Dermis microvascular lymphatic vessel endothelial cell (primary cell): Measurements from ENCODE around the gene MMP28. TPM values are rescaled to one million over a fixed set of nuclear protein-coding genes. Genes with fewer than 3 reads are reported as not detected.

Experiments used
- DNase-seq, 2 donors: peaks; one replicate each; pipeline versions ENCODE4 v3.0.0 to v3.0.0-alpha.2; 2010; ENCODE audit warnings: low read depth in 2 of 2
- total RNA-seq: library from RNA; depleted of rRNA; stranded (reverse); fragments of >200 nt; gene quantifications from 2 replicates; pipeline ENCODE4 v1.2.1, GENCODE V29; 2014

Gene MMP28
- total RNA-seq, 1 donor from 2014 or later = 1.3 TPM

DNA sequence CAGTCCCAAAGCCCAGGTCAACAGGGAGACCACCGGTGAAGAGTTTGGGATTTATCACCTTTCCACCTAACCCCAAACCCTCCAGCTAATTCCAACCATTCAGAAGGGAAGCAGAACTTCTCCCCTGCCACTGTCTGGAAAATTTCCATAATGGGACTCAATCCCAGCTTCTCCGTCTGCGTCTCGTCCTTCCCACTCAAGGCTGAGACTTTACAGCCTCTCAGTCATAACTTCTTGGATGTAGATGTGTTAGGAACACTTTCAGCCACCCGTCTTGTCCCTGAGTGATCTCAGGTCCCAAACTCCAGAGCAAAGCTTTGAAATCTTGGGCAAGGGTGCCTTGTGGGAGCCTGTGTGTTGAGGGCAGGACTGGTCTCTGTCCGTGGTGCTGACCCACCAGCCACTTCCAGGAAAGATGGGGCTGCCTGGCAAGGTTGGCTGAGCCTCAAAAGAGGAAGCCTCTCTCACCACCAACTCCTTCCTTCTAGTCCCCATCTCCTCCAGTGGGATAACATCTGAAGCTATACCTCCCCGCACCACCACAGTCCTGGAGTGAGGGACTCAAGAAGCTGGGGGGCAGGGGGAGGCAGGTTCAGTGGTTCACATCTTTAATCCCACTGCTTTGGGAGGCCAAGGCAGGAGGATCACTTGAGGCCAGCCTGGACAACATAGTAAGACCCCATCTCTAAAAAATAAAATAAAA, 51.7 kb downstream of the MMP28 start:
- peak in 1 of 2 donors; percentile 39 for DNase-seq

DNA sequence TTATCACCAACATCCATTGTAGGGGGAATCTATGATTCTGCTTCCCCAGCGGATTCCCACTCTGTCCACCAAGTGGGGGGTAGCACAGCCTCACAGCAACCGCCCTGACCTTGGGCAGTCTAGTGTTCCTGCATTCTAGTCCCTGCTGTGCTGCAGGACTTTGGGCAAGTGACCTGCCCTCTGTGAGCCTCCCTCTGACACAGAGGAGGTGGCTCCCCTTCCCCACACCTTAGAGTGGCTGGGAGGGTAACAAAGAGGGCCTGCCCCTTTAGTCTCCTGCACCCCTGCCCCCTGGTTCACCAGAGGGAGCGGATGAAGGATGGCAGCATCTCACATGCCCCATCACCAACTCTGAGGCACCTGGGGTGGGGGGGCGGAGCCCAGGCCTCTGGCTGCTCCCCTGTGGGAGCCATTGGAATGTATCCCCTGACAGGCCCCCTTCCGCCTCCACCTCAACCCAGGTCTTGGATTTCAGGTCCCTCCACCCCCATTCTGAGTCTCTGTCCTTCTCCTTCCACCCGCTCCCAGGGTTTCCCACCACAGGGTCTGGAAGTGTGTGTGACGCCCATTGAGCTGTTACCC, 52.5 kb downstream of the MMP28 start:
- no peak for DNase-seq

DNA sequence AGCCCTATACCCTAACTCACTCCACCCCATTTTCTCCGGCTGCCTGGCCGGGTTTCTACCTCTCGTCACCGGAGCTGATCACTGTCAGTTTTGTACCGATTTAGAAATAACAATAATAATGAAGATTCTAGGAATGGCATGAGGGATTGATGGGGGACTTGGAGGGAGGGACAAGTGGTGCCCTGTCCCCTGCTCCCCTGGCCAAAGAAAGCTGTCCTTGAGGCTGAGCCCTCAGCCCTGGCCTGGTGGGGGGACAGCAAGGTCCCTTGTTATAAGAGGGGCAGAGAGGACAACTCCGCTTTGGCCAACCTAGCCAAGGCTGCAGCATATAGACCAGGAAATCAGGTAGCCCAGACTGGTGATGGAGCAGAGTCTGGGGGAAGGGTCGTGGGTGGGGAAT, 52.9 kb downstream of the MMP28 start:
- DNase-seq = no peak

DNA sequence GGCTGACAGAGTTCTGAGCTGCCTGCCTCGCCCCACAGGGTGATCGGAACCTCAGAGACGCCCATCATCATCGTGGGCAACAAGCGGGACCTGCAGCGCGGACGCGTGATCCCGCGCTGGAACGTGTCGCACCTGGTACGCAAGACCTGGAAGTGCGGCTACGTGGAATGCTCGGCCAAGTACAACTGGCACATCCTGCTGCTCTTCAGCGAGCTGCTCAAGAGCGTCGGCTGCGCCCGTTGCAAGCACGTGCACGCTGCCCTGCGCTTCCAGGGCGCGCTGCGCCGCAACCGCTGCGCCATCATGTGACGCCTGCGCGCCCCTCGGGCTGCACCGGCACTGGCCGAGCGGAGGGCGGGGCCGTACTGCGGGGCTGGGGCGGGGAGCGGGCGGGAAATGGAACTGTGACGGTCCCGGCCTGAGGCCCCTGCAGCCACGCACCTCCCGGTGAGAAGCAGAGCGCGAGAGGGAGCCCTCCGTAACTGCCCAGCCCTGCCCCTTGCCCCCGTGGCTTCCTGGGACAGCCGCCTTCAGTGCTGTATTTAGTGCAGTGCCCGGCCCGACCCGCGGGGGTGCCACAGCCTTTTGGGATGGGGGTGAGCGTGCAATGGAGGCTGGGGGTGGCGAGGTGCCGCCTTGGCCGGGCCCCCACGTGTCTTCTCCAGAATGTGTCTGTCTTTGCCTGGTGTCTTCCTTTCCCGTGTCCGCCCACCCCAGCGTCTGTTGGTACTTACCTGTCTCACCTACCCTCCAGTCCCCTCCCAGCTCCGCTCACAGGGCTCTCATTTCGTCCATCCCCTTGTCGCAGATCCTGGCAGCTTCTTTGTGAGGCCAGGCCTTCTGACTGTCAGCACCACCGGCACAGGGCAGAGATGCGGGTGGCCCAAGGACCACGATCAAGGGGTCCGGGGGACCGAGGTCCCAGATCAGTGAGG, 54.2 kb downstream of the MMP28 start:
- no peak for DNase-seq

DNA sequence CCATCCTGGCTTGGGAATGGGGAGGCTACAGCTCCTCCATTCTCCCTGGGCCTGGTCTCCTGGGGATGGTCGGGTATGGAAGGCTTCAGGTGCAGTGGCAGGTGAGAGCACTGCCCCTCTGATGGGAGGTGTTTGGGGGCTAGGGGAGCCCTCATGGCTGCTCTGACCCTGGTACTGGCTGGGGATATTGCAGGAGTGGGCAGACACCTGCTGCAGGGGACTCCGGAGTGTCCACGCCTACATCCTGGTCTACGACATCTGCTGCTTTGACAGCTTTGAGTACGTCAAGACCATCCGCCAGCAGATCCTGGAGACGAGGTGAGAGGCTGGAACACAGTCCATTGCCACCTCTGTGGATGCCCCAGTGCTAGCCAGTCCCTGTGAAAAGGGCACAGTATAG, 55.2 kb downstream of the MMP28 start:
- DNase-seq = no peak

DNA sequence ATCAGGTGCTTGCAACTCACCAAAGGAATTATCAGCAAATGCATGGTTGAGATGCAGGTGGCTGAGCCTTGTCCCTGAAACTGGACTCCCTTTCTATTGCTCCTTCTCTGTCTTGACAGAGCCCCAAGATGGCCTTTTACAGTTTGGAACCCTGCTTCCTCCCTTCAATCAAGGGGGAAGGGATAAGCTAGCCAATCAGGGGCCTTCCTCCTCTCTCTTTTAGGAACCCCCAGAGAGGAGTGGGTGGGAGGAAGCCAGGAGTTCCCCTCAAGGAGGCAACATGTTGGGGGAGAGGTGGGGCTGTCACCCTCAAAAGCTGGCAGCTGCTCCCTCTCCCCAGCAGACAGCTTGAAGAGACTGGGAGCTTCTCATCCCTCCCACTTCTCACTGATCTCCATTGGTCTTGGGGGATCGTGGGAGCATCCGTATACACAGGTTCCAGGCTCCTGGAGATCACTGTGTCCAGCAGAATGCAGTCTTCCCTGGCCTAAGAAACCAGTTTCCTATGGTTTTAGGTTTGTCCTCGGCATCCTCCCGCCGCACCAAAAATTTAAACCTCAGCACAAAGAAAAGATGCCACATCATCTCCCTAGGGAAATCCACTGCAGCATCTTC, 56.8 kb downstream of the MMP28 start:
- no peak for DNase-seq

DNA sequence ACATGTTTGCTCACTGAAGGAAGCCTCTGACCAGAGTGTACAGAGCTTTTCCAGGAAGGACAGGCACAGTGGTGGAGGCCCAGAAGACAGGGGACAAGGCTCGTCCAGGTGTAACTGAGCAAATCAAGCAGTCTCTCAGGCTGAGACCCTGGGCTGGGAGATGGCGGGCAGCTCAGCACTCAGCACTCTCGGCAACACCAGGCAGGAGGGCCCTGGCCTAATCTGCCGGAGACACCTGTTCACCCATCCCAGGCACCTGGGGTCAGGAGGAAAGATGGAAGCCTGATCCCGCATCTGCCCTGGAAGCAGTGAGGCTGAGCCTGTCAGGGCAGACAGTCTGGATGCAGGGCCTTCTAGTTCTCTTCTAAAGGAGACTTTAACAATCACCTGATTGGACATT, 59.2 kb downstream of the MMP28 start:
- DNase-seq = no peak

DNA sequence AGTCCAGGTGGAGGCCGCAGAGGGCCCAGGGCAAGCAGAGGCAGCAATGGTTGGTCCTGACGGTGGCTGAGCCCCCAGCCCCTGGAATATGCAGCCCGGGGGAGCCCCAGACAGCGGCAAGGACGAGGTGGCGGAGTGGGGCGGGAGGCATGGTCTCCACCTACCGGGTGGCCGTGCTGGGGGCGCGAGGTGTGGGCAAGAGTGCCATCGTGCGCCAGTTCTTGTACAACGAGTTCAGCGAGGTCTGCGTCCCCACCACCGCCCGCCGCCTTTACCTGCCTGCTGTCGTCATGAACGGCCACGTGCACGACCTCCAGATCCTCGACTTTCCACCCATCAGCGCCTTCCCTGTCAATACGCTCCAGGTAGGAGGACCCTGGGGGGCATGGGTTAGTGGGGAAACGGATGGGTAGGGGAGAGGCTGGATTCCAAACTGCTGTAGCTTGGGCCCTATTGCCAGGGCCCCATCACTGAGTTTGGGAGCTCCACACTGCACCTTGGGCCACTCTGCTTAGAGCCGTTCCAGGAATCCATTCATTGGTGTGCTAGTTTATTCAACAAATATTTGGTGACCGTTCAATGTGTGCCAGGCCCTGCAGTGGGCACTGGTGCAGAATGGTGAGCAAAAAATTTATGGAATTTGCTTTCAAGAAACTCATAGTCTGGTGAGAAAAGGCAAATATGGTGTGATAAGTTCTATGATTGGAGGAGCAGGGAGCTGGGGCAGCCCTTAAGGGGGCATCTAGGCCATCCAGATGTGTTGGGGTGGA, 60.2 kb downstream of the MMP28 start:
- no peak for DNase-seq

DNA sequence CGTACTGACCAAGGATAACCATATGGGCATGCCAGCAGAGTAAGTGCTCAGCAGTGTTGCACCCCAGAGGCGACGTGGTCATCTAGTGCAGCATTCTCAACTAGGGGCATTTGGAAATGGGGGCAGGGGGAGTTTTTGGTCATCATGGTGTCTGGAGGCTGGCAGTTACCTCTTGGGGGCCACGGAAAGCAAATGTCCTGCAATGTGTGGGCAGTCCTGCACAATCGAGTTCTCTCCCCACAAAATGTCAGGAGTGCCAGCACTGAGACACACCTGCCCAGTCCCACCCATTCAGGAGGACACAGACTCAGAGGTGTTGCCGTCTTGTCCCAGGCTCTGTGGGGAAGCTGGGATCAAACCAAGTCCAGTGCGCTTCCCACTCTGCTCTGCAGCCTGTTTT, 61.0 kb downstream of the MMP28 start:
- DNase-seq = no peak

DNA sequence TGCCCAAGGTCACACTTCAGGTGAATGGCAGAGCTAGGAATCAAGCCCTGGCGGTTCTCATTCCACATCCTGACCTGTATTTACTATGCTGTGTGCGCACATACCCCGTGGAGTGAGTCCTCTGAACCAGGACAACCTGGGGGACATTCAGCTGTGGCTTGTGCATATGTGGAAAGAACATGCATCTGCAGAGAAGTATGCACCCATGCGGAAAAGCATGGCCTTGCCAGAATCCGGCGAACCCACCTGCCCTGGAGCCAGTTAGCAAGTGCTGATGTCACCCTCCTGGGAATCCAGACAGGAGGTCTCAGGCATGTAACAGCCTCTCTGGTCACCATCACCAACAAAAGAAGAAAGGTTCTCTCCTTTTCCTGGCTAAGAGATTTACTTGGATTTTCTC, 62.1 kb downstream of the MMP28 start:
- no peak for DNase-seq

DNA sequence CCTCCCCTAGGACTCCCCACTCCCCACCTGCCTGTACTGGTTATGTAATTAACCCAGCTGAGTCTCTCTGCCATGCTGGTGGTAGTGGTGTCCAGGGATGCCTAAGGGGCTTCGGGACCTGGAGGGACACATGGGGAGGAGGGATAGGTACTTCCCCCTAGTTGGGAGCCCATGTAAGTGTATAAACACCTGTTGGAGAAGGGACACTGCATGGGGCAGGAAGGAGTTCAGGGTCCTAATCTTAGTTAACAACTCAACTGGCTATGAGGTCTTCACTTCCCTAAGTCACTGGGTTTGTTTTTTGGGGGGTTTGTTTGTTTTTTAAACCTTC, 62.7 kb downstream of the MMP28 start:
- no peak for DNase-seq

DNA sequence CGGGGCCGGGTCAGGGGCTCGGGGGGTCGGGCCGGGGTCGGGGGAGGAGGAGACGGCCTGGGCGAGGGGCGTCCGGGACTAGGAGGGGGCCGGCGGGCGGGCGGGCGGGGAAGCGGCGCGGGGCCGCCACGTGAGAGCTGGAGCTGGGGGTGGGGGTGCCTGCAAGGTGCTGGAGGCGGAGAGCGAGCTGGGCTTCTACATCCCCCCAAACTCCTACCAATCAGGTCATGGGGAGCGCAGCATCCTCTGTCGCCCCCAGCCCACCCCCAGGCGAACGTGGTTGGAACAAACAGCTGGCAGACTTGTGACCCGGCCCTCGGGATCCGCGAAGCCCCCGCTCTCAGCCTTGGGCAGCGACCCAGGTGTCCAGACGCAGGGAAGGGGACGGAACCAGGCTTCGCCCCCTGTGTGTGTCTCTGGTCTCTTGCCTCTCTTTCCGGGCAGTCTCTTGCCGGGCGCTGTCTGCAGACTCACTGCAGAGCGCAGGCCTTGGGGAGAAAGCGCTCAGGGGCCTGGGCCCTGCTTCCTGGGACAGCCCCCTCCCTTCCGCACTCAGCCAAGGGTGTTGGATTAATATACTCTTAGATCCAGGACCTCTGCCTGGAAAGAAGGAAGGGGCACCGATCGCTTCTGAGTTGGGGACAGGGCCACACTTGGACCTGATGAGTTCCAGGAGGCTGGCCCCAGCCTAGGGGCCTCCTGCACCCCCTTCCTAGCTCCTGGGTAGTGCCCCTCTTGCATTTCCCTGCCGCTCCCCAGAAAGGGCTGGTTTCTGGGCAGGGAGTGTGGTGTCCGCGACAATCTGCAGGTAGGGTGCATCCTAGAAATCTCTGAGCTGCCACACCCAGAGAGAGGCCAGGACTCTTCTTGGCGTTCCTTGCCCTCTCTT, 63.3 kb downstream of the MMP28 start:
- DNase-seq = no peak

DNA sequence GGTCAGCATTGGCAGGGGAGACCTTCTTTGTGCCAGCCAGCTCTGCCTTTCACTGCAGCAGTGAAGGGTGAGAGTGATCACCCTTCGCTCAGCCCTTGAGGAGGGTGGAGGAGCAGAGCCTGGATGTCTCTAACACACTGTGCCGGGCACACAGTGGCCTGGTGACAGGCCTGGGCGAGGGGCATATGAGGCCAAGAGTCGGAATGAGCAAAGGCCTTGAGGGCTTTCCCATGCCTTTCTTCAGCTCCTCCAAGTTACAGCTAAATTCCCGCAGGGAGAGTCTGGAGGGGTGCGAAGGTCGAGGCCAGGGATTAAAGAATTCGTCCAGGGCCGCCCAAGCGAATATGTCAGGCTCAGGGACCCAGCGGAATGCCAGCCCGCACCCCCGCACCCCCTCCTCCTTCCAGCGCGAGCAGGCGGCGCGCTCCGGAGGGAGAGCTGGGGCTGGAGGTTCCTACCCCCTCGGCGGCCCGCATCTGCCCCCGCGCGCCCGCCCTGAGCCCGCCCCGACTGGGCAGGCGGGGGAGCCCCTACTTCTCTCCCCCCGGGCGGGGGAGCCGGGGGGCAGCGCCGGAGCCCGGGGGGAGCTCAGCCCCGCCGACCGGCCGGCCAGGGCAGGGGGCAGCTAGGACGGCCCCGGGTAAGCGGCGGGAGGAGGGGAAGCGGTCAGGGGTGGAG, 64.1 kb downstream of the MMP28 start, which contains the start of gene RASL10B:
Gene RASL10B, plus strand, starts transcription at position 401 of the 678 bp plus-strand sequence. CDS start 3,546 bp downstream, outside the sequence.
- DNase-seq = peak in 1 of 2 donors; percentile 34

DNA sequence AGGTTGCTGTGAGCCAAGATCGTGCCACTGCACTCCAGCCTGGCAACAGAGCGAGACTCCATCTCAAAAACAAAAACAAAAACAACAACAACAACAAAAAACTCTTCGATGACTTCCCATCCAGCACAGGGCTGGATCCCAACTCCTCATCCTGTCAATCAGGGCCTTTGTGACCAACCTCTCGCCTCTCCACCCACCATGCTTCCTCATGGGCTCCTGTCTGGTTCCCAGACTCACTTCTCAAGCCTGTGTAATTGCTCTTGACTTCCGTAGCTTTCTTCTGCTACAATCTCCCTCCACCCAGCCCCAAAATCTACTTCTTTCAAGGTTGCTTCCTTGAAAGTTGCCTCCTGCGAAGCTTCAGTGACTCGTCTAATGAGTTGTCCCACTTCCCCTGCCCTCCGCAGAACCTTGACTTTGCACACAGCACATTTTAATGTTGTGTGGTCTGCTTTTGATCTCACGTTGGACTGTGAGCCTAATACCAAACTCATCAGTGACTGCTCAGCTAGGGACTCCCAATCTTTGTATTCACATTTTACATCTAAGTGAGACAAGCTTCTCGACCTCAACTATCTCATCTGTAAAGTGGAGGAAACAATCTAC, 64.9 kb downstream of the MMP28 start:
- no peak for DNase-seq

DNA sequence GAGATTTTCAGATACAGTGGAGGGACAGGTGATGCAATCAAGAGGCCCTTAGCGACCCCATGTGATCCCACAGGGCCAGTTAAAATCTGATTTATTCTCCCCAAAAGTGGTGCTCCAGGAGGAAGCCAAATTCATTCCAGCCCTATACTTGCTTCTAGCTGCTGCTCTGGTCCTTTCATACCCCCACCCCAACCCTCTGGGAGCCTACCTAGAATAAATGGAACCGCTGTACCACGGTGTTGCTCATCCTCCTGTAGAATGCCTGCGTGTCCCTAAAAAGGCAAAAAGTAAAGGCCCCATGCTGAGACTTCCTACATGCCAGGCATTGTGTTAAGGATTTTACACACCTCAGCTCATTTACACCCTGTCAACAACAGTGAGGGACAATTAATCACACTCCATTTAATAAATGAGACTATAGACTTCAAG, 66.0 kb downstream of the MMP28 start:
- DNase-seq = no peak

DNA sequence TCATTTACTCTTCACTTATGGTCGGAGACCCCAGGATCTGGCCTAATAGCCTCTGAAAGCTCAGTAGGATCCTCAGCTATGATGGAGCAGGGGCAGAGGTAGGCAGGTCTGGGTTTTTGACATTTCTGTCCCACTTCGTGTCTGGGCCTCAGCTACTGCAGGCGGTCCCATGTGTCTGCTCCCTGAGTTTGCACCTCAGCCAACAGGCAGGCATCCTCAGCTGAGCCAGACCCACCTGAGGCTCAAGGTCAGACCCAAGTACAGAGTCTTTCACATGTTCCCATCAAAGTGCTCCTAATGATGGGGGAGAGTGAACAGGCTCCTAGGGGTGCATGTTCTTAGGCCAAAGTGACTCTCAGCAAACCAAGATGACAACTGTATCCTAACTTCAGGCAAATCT, 66.9 kb downstream of the MMP28 start:
- DNase-seq = no peak

DNA sequence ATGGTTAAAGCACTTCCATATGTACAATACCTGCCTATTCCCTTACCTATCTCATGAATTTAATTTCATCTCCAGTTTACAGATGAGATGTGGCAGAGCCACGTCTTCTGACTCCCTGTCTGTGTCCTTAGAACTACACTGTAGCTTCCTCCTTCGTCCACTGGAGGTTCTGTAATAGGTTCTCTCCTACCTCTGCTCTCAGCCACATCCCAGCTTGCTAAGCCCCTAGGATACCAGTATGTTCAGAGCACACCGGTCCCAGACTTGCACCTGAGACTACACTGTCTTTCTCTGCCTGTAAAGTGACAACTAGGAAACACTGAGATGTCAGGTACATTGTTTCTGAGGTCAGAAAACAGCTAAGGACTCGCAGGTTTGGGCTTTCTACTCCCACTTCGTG, 67.8 kb downstream of the MMP28 start:
- DNase-seq = no peak

DNA sequence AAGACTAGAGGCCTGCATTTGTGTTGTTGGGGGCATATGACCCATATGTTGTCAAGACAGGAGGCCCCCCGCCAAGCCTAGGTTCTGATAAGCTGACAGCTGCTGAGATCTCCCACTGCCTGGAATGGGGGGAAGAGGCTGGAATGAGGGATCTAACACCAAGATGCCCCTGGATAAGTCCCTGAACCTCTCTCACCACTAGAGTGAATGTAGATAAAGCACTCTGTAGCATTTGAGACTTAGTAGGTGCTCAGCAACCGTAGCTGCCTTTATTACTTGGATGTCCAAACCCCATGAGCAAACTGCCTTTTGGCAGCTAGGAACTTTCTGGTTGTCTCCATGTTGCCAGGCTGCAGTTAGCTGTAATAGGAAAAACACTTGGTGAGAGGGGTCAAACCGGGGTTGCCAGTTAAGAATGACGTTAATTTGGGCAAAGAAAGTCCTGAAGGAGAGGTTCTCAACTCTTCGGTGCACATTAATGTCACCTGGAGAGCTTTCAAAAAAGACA, 68.4 kb downstream of the MMP28 start:
- DNase-seq = no peak
